NCI-H2107 treated with DMSO at 0.1 percent for 48 hours (cell line): ENCODE measurements around the gene PICK1.

Source experiments
- DNase-seq: peaks from one replicate; lab custom pipeline; 2025; ENCODE audit not compliant: unreplicated experiment; lab: John Stamatoyannopoulos, UW

Gene PICK1

DNA sequence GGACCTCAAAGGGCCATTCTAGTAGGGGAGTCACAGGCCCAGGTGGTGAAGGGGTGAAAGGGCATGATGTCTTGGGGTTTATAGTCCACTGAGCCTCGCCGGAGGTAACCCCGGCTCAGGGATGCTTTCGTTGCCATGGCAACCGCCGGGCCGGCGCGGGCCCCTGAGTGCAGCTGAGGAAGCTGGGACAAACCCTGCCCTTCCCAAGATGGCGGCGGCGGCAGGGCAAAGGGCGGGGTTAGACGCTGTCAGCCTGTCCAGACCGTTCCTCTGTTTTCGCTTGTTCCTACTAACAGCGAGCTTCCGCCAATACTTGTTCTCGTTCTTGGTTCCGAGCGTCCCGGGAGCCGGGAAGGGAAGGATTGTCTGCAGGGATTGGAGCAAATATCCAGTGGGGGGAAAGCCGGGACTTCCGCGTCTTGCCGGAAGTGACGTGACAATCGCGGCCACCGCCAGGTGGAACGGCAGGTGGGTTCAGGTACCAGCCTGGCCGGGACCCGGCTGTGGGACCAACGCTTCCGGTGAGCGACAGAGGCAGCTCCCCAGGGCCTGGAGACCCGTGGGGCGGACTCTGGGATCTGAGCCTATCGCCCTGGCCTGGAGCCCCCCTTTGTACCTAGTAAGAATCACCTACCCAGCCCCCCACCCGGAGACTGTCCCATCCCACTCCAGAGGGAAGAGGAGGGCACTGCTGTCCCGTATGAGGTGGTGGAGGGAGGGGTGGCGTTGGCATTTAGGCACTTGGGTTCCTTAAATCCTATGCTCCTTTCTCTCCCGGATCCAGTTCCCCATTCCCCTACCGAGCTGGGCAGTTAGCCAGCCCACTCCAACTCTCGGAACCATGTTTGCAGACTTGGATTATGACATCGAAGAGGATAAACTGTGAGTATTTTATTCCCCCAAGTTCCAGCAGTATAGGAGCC, at the start of gene PICK1:
Gene PICK1 (plus strand): TSS at position 436 of the 923 bp plus-strand sequence. CDS start 406 bp downstream, at position 842.
- DNase-seq: peak; percentile 47

DNA sequence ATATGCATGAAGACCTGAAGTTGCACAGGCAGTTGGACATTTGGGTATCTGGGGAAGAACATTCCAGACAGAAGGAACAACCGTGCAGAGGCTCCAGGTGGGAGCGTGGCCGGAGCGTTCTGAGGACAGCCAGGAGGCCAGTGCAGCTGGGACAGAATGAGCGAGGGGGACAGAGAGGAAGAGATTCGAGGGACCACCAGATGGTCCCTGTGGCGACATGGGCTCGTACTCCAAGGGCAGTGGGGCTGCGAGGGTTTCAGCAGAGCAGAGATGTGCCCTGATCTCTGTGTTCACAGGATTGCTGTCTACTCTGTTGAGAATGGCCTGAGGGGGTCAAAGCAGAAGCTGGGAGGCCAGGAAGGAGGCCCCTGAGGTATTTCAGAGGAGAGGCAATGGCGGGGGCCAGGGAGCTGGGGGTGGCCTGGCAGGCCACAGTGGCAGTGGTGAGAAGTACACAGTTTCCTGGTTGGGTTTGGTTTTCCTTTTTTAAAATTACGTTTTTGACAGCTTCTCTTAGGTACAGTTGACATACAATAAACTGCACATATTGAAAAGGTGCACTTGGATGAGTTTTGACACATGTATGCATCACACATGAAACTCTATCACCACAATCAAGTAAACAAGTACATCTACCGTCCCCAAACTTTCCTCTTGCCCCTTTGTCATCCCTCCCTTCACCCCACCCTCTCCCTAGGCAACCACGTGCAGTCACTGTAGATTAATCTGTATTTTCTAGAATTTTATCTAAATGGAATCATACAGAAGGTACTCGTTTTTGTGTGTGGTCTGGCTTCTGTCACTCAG, 48.0 kb upstream of the PICK1 start:
- no peak for DNase-seq

DNA sequence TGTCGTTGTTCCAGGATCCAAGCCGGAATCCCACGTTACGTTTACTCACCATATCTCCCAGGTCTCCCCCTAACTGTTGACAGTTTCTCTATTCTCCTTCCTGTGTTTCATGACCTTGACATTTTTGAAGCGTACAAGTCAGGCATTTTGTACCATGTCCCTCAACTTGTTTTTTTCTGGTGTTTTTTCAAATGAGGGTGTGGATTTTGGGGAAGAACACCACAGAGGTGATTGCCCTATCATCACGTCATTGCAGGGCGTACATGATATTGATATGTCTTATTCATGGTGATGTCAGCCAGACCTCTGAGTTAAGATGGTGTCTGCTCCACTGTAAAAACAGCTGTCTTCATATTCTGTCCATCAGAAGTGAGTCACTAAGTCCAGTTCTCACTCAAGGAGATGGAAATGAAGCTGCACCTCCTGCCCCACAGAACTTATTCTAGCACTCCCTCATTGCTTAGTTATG, 44.6 kb upstream of the PICK1 start:
- no peak for DNase-seq

DNA sequence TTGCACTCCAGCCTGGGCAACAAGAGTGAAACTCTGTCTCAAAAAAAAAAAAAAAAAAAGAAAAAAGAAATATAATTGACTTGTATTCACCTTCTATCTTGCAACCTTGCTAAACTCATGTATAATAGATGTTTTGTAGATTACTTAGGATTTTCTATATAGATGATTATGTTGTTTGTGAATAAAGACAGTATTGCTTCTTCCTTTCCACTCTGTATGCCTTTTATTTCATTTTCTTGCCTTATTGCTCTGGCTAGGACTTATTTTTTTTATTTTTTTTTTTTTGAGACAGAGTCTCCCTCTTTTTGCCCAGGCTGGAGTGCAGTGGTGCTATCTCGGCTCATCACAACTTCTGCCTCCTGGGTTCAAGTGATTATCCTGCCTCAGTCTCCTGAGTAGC, 43.1 kb upstream of the PICK1 start:
- no peak for DNase-seq

DNA sequence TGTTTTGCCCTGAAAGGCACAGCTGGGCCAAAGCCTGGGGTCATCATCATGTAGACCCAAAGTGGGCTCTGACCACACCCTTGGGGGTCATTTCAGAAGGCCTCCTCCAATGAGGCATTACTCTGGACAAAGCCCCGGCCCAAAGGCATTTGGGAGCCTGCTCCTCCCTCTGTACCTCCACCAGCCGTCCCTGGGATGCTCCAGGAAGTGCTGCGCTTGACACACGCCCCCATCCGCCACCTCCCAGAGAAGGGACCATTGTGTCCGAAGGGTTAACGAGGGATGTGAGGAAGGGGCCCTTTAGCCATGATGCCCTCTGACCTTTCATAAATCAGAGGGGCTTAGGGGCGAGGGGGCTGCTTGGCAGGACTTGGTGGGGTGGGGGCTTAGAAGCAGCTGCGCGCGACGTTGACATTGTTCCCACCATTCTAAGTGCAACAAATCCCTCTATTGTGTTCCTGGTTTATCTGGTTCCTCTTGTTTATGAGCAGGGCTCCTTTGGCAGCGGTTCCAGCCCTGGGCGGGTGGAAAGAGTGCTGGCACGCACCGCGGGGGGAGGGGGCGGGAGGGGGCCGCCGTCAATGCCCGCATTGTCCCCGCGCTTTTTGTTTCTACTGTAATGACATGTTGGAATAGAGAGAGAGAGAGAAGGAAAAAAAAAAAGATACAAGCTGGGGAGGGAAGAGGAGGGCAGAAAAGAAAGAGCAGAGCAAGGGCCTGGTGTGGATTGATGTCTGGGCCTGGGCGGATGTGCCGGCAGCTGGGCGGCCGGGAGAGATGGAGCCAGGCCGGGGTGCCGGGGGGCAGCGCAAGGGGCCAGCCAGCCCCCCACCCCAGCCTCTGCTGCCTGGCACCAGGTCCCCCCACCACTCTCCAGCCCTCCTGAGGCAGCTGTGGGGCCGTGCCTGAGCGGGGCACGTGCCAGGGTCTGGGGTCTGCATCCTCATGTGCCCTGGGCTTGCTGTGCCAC, 40.7 kb upstream of the PICK1 start:
- no peak for DNase-seq

DNA sequence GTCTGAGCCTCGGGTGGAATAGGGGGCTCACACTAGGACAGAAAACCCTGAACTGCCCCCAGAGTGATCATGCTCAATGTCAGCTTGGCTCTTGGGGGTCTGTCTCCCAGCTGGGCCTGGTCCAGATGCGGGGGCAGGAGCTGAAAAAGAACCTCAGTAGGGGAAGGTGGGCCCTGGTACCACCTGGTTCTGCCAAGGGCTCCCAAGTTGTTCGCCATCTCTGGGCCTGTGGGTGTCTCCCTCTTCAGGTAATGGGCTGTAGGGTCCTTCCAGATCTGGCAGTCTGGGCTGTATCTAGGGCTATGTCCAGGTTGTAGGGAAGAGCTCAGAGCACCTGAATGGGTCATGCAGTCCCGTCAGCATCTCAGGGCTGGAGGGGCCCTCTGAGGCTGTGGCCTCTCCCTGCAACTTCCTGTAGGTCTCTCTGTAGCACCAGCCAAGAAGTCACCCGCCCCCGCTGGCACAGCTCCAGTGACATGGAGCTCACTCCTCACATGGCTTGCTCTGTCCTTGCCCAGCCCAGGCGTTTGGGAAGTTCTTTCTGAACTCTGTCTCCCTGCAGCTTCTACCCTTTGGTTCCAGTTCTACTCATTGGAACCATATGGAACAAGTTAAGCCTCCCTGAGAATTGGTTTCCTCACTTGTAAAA, 39.8 kb upstream of the PICK1 start:
- DNase-seq: no peak

DNA sequence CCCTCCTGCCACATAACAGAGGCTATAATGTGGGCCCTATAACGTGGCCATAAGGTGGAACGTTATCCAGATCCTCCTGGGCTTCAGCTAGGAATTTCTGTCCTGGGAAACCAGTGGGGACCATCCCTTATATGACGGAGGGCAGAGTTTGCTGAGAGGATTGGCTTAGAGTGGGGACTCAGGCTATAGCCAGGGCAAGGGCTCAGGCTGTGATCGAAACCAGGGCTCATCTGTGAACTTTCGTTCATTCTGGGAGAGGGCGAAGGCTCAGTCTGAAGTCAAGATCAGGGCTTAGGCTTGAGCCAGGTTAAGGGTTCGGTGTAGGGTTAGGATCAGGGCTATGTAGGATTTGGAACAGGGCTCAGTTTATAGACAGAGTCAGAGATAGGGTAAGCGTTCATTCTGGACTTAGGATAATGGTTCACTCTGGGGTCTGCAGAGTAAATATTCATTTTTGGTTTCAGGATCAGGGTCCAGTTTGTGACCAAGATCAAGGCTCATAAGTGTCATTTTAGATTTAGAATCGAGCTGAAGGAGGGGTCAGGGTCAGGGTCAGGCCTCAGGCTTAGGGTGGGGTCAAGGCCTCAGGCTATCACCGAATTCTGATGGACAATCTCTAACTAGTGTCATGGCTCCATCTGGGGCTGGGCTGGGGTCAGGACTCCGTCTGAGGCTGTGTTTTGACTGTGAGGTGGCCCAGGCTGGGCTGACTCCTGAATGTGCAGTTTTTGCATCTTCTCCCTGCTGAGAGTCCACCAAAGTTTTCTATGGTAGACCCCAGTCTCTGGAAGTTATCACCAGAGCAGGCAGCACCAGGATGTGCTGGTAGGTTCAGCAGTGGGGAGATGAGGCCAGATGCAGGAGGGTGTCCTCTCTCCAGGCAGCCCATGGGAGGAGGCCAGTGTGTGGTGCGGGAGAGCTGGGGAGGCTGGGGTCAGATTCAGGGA, 39.0 kb upstream of the PICK1 start:
- DNase-seq: no peak

DNA sequence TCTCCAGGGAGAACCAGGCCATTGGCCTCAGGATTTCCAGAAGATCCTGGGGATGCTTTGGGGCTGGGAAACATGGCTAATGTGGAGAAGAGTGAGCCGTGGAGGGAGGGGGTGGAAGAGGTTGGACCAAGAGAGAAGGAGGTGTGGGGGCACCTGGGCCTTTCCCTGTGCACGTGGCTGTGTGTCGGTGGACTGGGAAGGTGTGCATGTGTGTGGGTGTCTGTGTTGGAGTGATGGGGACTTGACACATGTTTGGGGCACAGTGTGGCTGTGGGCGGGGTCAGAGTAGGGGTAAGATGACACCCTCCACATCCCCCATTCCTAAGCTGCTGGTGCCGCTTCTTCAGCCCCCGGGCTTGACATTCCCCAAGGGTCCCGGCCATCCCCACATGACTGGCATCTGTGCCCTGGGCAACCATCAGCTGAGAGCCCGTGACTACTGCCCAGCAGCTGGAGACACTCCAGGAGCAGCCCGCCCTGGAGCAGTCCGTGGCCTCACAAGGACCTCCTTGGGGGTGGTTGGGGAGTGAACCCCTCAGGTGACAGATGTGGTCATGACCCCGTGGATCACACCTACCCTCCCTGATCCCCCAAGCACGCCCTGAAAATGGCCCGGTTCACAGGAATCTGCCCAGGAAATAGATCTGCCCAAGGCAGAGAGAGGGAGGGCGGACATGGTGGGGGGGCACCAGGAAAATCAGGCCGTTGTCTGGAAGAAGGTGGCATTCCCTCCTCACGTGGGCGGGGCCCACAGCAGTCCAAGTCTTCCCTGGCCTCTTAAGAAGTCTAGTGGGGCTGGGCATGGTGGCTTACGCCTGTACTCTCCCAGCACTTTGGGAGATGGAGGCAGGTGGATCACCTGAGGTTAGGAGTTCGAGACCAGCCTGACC, 38.0 kb upstream of the PICK1 start:
- DNase-seq: no peak

DNA sequence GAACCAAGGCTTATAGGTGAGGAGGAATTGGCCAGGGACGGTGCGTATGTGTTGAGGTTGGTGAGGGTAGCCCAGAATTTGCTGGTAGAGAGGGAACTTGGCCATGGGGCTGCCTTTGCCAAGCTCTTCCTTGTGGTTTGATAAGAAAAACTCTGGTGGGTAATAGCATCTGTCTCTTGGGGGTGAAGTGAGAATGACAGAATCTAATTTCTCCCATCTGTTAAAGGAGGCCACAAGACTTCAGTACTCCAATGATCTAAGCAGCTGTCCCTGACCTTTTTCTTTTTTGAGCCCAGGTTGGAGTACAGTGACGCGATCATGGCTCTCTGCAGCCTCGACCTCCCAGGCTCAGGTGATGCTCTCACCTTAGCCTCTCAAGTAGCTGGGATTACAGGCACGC, 36.0 kb upstream of the PICK1 start:
- no peak for DNase-seq

DNA sequence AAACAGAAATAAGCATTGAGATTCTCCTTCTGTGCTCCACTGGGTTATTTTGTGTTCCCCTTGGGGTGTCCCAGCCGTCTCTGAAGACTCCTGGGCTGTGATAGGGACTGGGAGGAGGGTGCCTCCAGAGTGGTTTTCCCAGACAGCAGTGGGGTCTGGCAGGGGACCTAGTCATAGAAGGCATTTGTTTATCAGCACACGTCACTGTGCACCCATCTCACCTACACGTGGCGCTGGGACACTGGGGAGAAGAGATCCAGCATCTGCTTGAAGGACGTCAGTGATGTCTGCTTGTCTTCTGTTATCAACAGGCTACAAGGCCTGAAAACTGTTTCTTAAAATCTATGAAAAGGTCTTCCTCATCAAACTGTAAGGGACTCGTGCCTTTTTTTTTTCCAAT, 34.2 kb upstream of the PICK1 start:
- no peak for DNase-seq

DNA sequence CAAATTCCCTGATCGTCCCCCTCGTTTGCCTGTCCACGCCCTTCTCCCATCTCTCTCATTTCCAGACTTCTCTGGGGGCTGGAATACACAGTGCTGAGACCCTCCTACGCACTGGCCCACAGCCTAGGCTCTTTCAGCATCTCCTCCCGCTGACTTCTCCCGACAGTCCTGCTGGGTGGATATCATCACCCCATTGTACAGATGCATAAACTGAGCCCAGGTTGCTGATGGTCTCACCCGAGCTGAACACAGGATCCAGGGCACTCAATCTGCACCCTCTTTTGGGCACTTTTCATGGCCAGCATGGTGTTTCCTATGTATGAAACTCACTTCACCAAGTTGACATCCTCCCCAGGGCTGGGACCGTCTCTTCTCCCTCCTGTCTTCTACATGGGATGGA, 31.7 kb upstream of the PICK1 start:
- no peak for DNase-seq

DNA sequence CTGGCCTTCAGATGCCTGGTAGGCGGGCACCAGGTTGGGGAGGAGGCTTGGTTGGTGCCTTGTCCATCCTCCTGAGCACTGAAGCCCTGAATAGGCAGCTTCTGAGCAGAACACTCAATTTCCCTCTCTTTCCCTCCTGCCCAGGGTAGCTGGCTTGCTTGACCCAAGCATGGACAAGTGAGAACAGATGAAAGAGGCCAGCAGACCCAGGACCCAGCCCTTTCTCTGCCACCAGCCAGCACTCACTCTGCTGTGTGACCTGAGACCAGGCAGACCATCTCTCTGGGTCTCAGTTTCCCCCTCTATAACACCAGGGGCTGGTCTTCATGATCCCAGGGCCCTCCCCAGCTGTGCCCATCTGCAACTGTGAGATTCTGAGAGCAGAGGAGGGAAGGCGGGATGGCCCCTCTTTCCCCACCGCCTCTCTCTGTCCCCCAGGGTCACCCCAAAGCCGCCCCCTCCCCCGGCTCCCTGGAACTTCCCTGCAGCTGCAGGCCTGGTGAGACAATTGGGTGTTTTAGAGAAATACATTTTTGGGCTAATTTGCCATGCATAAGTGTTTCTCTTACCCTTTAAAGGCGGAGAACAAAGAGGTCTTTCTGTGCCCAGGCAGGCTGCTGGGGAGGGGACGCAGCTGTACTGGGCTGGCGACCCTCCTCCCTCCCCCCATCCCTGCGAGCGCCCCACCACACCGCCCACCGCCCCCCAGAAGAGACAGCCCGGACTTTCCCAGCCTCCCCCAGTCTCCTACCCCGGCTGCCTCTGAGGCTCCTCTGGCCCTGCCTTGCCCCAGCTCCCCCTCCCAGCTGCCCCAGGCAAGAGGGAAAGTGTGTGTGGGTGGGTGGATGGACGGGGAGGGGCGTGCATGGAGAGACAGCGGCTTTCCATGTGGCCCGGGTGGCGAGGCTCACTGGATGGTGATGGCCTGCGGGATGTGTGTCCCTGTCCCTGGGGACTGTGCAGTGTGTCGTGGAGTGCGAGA, 30.8 kb upstream of the PICK1 start:
- no peak for DNase-seq

DNA sequence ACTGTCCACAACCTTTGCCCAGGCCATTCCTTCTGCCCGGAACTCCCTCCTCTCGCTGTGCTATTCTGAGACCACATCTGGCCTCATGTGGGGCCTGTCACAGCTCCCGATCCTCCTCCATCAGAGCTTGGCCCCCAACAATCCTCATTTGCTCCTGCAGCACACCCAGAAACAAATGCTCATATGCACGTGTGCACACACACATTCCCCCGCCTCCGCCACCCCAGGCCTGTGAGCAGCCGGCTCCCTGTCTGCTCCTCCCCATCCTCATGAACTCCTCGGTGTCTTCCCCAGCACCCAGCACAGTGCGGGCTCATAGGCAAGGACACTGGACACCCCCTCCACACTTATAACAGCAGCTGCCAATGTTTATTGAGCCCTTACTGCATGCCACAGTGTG, 29.7 kb upstream of the PICK1 start:
- DNase-seq: no peak

DNA sequence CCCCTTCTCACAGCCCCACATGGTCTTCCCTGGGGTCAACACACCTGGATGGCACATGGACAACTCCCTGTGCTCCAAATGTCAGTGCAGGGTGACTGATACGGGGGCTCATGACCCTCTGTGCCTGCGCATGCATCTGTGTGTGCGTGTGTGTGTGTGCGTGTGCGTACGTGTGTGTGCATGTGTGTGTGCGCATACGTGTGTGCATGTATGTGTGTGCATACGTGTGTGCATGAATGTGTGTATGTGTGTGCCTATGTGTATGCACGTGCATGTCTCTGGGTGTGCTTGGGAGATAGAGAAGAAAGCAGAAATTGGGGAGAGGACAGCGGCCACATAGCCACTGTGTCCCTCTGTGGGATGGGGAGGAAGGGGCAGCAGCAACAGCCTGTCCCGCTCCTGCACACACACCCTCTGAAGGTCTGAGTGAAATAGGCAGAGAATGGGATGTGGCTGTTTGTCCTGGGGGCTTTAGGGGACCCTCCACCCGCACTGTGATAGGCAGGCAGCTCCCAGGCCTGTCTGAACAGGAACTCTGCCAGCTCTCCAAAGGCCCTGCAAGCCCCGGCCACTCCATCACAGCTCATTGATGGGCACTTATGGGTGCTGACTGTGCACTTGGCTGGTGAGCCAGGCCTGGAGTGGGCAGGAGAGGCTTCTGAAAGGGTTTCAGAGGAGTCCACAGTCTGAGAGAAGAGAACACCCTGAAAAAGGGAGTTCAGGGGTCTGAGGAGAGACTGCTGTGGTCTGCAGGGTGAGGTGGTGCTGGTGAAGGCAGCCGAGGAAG, 28.7 kb upstream of the PICK1 start:
- no peak for DNase-seq

DNA sequence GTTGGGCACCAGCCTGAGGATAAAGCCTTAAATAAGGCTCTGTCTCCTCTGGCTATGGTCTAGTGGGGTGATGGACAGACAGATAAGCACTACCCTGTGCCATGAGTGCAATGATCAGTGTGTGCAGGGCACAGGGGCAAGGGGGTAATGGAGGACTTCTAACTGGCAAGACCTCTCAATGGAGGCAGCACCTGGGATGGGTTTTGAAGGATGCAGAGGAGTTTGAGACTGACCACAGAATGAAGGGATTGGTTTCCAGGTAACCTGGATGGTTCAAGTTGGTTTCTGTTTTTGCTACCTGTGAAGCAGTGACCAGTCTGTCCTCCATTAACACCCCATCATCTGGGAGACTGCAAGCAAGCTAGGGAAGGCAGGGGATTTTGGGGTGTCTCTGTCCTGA, 27.8 kb upstream of the PICK1 start:
- no peak for DNase-seq

DNA sequence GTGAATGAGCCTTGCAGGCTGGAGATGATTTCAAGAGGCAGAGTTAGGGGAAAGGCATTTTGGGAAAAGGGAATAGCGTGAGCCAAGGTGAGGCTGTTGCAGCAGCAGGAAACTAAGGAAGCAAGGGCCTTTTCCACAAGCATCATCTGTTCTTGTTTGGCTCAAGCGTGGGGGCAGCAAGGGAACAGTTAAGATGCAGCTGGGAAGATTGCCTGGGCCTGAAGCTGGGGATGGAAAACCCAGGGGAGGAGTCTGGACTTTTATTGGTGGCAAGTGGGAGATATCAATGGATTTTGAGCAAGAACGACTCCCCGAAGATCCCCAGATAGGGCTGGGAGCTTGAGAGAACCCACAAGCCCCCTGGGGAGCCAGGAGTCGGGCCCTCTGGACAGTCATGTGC, 27.3 kb upstream of the PICK1 start:
- no peak for DNase-seq
